Measurements from ENCODE around the gene COL4A4.

DNA sequence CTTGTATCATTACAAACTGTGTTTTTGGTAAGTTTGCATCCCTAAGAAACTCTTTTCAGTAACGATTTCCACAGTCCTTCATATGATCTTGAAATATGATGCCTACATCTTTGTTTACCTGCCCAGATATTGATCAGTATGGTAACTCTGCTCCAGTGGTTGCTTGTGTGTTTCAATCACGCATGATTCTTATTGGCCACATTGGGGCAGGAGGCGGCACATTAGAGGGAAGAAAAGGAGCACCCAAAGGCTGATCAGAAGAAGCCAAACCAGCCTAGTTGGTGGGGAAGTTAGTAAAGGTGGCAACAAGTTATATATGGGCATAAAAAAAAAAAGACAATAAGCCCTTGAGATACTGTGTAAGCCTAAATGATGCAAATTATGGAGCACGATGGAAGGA, 169.2 kb downstream of the COL4A4 start:
- TF ChIP-seq, protein P1, sequence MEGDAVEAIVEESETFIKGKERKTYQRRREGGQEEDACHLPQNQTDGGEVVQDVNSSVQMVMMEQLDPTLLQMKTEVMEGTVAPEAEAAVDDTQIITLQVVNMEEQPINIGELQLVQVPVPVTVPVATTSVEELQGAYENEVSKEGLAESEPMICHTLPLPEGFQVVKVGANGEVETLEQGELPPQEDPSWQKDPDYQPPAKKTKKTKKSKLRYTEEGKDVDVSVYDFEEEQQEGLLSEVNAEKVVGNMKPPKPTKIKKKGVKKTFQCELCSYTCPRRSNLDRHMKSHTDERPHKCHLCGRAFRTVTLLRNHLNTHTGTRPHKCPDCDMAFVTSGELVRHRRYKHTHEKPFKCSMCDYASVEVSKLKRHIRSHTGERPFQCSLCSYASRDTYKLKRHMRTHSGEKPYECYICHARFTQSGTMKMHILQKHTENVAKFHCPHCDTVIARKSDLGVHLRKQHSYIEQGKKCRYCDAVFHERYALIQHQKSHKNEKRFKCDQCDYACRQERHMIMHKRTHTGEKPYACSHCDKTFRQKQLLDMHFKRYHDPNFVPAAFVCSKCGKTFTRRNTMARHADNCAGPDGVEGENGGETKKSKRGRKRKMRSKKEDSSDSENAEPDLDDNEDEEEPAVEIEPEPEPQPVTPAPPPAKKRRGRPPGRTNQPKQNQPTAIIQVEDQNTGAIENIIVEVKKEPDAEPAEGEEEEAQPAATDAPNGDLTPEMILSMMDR (IDR thresholded peaks at IDR 0.05) = no peak
- TF ChIP-seq POLR2A (IDR thresholded peaks at IDR 0.05) = no peak

All from esophagus squamous epithelium (tissue), 4 donors.